Measurements from ENCODE around the gene UBA7.

UBA7 gene

GRCh38 chr3:49759226-49759625 lies 54.5 kb downstream of the UBA7 start:
- H3K27ac Mint-ChIP-seq: no peak overlapping the region
- no peaks in the 10 kb centered on the region for H3K27me3 Mint-ChIP-seq
- H3K4me1 Mint-ChIP-seq: peaks cover 12 to 18% of the 10 kb centered on the region in 2 donors
- DNase-seq (no peak), ATAC-seq (replicated peaks) (no peak)
- H3K4me3 Mint-ChIP-seq: no peak overlapping the region
- no peaks in the 10 kb centered on the region for H3K9me3 Mint-ChIP-seq
- H3K36me3 Mint-ChIP-seq: peaks cover 4 to 11% of the 10 kb centered on the region in 2 donors

- no peaks in the 10 kb centered on the region for H3K27me3 Mint-ChIP-seq
- H3K27ac Mint-ChIP-seq: no peak overlapping the region
- no peaks in the 10 kb centered on the region for H3K9me3 Mint-ChIP-seq
These were observed 56.6 kb downstream of the UBA7 start for GRCh38 chr3:49757197-49757596.

GRCh38 chr3:49756036-49756435 lies 57.7 kb downstream of the UBA7 start:
- Mint-ChIP-seq H3K9me3 (no peaks in the 10 kb centered on the region), H3K4me3 (no peak overlapping the region), H3K36me3 (peaks cover 4 to 17% of the 10 kb centered on the region in 2 donors), H3K4me1 (peaks cover 17 to 24% of the 10 kb centered on the region in 2 donors), H3K27ac (no peak overlapping the region), H3K27me3 (no peaks in the 10 kb centered on the region)
- DNase-seq (no peak), ATAC-seq (replicated peaks) (no peak)

More at GRCh38 chr3:49757197-49757596, 56.6 kb downstream of the UBA7 start:
- no peak overlapping the region for H3K4me3 Mint-ChIP-seq
- H3K4me1 Mint-ChIP-seq: peaks cover 17 to 24% of the 10 kb centered on the region in 2 donors
- DNase-seq: no peak
- peaks cover 4 to 17% of the 10 kb centered on the region in 2 donors for H3K36me3 Mint-ChIP-seq
- no peak for ATAC-seq (replicated peaks)

All from stimulated activated naive B cell treated with anti-CD40 and anti-IgM and Interleukin-4, amounts not matched to agents 10 μg/mL and 1 μg/mL and 100 μg/mL, for 72 hours (primary cell).